Measurements from ENCODE around the gene TXNRD1. TPM values are rescaled to one million over a fixed set of nuclear protein-coding genes. Genes with fewer than 3 reads are reported as not detected.

Gene TXNRD1
- total and polyA plus RNA-seq, 2 of the 8 experiments (the other 6 are each of a cell fraction or from before 2014, with no cell fraction given), result 56.8 to 127 TPM

- TF ChIP-seq MAFK (IDR thresholded peaks at IDR 0.05; ENCODE audit: low read depth, low read length), result no peak
- 0 out of 2 replicates have a peak, but pooled peaks have one; percentile 1 for TF ChIP-seq SRF (IDR thresholded peaks at IDR 0.05; ENCODE audit: low read depth, low read length)
- no peak for DNase-seq (ENCODE audit: low read depth in 1 of 2, low spot score in 2 of 2)
- no peak overlapping the region for H3K4me2 ChIP-seq (ENCODE audit: insufficient read depth in 1 of 2, low read depth in 2 of 2, low read length in 2 of 2)
- H2AK5ac ChIP-seq (ENCODE audit: low read depth, low read length), result no peak overlapping the region
- no peak overlapping the region for H3K4me3 ChIP-seq (ENCODE audit: extremely low read depth in 1 of 4, insufficient read depth in 2 of 4, low read depth in 3 of 4, low read length in 4 of 4)
- no peak overlapping the region for H3K27ac ChIP-seq (ENCODE audit: low read depth, low read length)
- no peak overlapping the region for H2BK12ac ChIP-seq (ENCODE audit: low read depth, low read length)
- H4K20me1 ChIP-seq (replicated peaks in 1 of 2; ENCODE audit: control insufficient read depth in 1 of 2, insufficient read depth in 2 of 2, low read length in 2 of 2), result no peaks in the 10 kb centered on the region
- no peak overlapping the region for H3K14ac ChIP-seq (ENCODE audit: insufficient read length)
- ChIA-PET POLR2A (ENCODE audit: partially characterized antibody) (interaction anchor here (3.5 kb wide), 1 partner anchor 55 kb away, joined by 15 read pairs; no protein-coding TSS in a partner anchor), CTCF (ENCODE audit: partially characterized antibody) (interaction anchor here (1.5 to 4.3 kb wide), 2 partner anchors 21 to 56 kb away, joined by 4 to 12 read pairs; no protein-coding TSS in a partner anchor)
- no peak overlapping the region for H4K5ac ChIP-seq (ENCODE audit: insufficient read length, low read depth, low read length)
- no peak overlapping the region for H3K23ac ChIP-seq (ENCODE audit: insufficient read length)
- H2AFZ ChIP-seq (ENCODE audit: low read length), result no peak overlapping the region
- H4K91ac ChIP-seq (replicated peaks; ENCODE audit: insufficient read length, low read length), result no peak overlapping the region
- H3K79me2 ChIP-seq (ENCODE audit: control insufficient read depth in 1 of 2, insufficient read depth in 2 of 2, low read length in 2 of 2), result no peaks in the 10 kb centered on the region
- H3K18ac ChIP-seq (ENCODE audit: extremely low read depth, low read length), result no peak overlapping the region
- no peaks in the 10 kb centered on the region for H3K23me2 ChIP-seq (ENCODE audit: low read depth, low read length)
- peak; percentile 50 for FAIRE-seq
- H2BK15ac ChIP-seq (ENCODE audit: low read length), result no peak overlapping the region
- no peaks in the 10 kb centered on the region for H3K27me3 ChIP-seq (replicated peaks in 1 of 4; ENCODE audit: control insufficient read depth in 3 of 4, extremely low read depth in 1 of 4, insufficient read depth in 3 of 4, low read length in 3 of 4)
- H3K4ac ChIP-seq (replicated peaks; ENCODE audit: insufficient read length, low read depth, low read length), result no peak overlapping the region
- H2BK5ac ChIP-seq (ENCODE audit: low read depth, low read length), result no peak overlapping the region
- no peak overlapping the region for H3K9ac ChIP-seq (replicated peaks in 1 of 4; ENCODE audit: extremely low read depth in 1 of 4, low read depth in 3 of 4, low read length in 3 of 4)
- H4K8ac ChIP-seq (ENCODE audit: extremely low read depth, insufficient read depth, low read length), result no peak overlapping the region
- no peaks in the 10 kb centered on the region for H3K79me1 ChIP-seq (ENCODE audit: low read depth, low read length)
- no peaks in the 10 kb centered on the region for H3K9me3 ChIP-seq (ENCODE audit: insufficient read depth in 2 of 2, low read depth in 1 of 2, low read length in 1 of 2)
- H3K4me1 ChIP-seq (replicated peaks in 1 of 4; ENCODE audit: control insufficient read depth in 3 of 4, insufficient read depth in 4 of 4, low read length in 3 of 4), result no peaks in the 10 kb centered on the region; a peak in 1 of 7 replicates
- 95% methylated on average over 6 of the region's 6 CpGs; no CpG with 5 or more reads in 1 of the 2 experiments for WGBS, 2 experiments (ENCODE audit: extremely low coverage in 1 of 2, insufficient coverage in 1 of 2, insufficient read length in 1 of 2, insufficient replicate concordance in 2 of 2, low coverage in 1 of 2, low lambda C conversion rate in 2 of 2, missing lambda C conversion rate in 1 of 2)
- no peaks in the 10 kb centered on the region for H3K36me3 ChIP-seq (ENCODE audit: control insufficient read depth in 2 of 4, insufficient read depth in 4 of 4, low read length in 3 of 4)
- no peak overlapping the region for H2BK120ac ChIP-seq (replicated peaks; ENCODE audit: low read depth, low read length)
- H2BK20ac ChIP-seq (ENCODE audit: low read length), result no peak overlapping the region
- no peak overlapping the region for H3K56ac ChIP-seq (replicated peaks; ENCODE audit: insufficient read length, low read depth, low read length)
Observed at GRCh38 chr12:104232609-104233280, 17.2 kb downstream of the TXNRD1 start.

Measured in H1 (cell line).